Brain microvascular endothelial cell (primary cell): Measurements from ENCODE around the gene ABCB6.

Experiments
- DNase-seq: peaks from one replicate; pipeline ENCODE4 v3.0.0-alpha.2; 2020
- H3K27ac ChIP-seq: fragments of 250-450 bp; sonication (Bioruptor Pico); 2 replicates; pipeline ENCODE4 v1.5.1; 2020; ENCODE audit warnings: mild to moderate bottlenecking, moderate library complexity
- H3K27me3 ChIP-seq: fragments of 250-450 bp; sonication (Bioruptor Pico); replicated peaks from 2 replicates; pipeline ENCODE4 v1.5.1; 2020; ENCODE audit warnings: mild to moderate bottlenecking
- H3K36me3 ChIP-seq: fragments of 250-450 bp; sonication (Bioruptor Pico); replicated peaks from 2 replicates; pipeline ENCODE4 v1.5.1; 2020; ENCODE audit warnings: mild to moderate bottlenecking
- H3K4me3 ChIP-seq: 2 replicates; pipeline ENCODE4 v1.5.1; 2011; ENCODE audit warnings: low read depth, mild to moderate bottlenecking, control low read depth, low read length, moderate library complexity
- CTCF ChIP-seq: IDR thresholded peaks from 2 replicates; pipeline ENCODE4 v1.5.1; 2011; ENCODE audit warnings: low read depth, mild to moderate bottlenecking, moderate library complexity, low read length, control low read depth, inconsistent platforms; ENCODE audit errors: missing control alignments
- in situ Hi-C: cut with HindIII; loops from 2 replicates; pipeline ENCODE4 v1.10.0; 2017; ENCODE audit warnings: low sequenced_read_pairs, low pct_ligation_motif_present

Gene ABCB6

GRCh38 chr2:219254590-219255201, 35.9 kb upstream of the ABCB6 start:
- H3K27me3 ChIP-seq, result peaks cover 22% of the 10 kb centered on the region
- no peaks in the 10 kb centered on the region for H3K36me3 ChIP-seq
- in situ Hi-C loops, result no loop called here
- no peak for DNase-seq
- TF ChIP-seq CTCF, result no peak
- H3K4me3 ChIP-seq, result no peak overlapping the region
- H3K27ac ChIP-seq, result no peak overlapping the region

- peak; percentile 32 for DNase-seq
- TF ChIP-seq CTCF, result no peak
- in situ Hi-C loops, result no loop called here
- peaks cover 22% of the 10 kb centered on the region for H3K27me3 ChIP-seq
- no peak within 1 kb of the TSS for H3K27ac ChIP-seq
- H3K4me3 ChIP-seq, result peak within 1 kb of the TSS; percentile 49
- H3K36me3 ChIP-seq, result no peaks in the 10 kb centered on the region
Observed at GRCh38 chr2:219253753-219254589, 35.2 kb upstream of the ABCB6 start, which contains the start of gene TUBA4A. Gene TUBA4A (minus strand): TSS chr2:219253918. CDS start chr2:219253858, 60 bp downstream.

GRCh38 chr2:219252900-219253752, 34.4 kb upstream of the ABCB6 start, which contains the start of gene TUBA4B:
Gene TUBA4B (plus strand): TSS chr2:219253243. CDS start chr2:219253408, 165 bp downstream.
- Histone ChIP-seq H3K36me3 (peaks cover 3% of the 10 kb centered on the region), H3K27ac (no peak within 1 kb of the TSS), H3K27me3 (peaks cover 22% of the 10 kb centered on the region), H3K4me3 (peak within 1 kb of the TSS; percentile 49)
- in situ Hi-C loops, result no loop called here
- no peak for TF ChIP-seq CTCF
- DNase-seq, result peak; percentile 20

DNA sequence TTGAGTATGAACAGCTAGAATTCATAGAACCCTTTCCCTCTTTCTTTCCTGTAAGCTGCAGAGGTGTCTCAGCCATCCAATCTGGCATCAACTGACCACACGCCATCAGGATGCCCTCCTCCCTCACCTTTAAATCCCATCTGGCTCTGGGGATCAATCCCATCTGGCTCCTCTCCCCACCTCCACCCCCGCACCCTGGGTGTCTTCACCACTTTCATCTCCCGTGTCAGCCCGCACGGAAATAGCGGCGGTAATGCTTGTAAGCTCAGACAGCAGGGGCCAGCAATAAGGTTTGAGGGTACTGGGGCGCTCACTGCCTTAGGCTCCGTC, 33.8 kb upstream of the ABCB6 start:
- H3K27me3 ChIP-seq, result peaks cover 22% of the 10 kb centered on the region
- TF ChIP-seq CTCF, result no peak
- no peak overlapping the region for H3K27ac ChIP-seq
- in situ Hi-C loops, result no loop called here
- peaks cover 3% of the 10 kb centered on the region for H3K36me3 ChIP-seq
- DNase-seq, result no peak
- H3K4me3 ChIP-seq, result peak overlapping the region; percentile 49

DNA sequence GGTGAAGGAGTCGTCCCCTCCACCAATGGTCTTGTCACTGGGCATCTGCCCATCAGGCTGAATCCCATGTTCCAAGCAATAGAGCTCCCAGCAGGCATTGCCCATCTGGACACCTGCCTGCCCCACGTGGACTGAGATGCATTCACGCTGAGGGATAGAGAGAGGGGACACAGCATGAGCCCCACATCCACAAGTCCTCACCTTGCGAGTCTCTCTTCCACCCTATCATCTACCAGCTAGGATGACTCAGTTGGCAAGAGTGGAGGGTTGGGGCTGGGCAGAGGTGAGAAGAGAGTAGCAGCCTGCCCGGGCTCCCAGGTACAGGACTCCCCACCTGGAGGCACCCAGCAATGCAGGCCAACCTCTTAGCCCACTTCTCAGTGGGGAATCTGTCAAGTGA, 33.3 kb upstream of the ABCB6 start:
- Histone ChIP-seq H3K4me3 (no peak overlapping the region), H3K27ac (no peak overlapping the region), H3K36me3 (peaks cover 4% of the 10 kb centered on the region), H3K27me3 (peaks cover 22% of the 10 kb centered on the region)
- in situ Hi-C loops, result no loop called here
- no peak for TF ChIP-seq CTCF
- DNase-seq, result no peak
